B cell (primary cell): Measurements from ENCODE around the gene LRP11. TPM values are rescaled to one million over a fixed set of nuclear protein-coding genes. Genes with fewer than 3 reads are reported as not detected.

Source experiments
- ATAC-seq: fragments of 200-7000 bp; cut with Tn5 transposase; one replicate; pipeline ENCODE4 v1.10.0; 2021; ENCODE audit warnings: low read depth, mild to moderate bottlenecking, moderate number of reproducible peaks, moderate library complexity
- CTCF ChIA-PET: fragments of 350-600 bp; sonication (Branson Sonifier 250); formaldehyde crosslinking; loops from one replicate; lab custom pipeline; 2021; ENCODE audit warnings: antibody characterized with exemption, inconsistent platforms; lab: Charles Lee
- POLR2A ChIA-PET: fragments of 350-600 bp; sonication (Branson Sonifier 250); formaldehyde crosslinking; loops from one replicate; lab custom pipeline; 2021; ENCODE audit warnings: antibody characterized with exemption; lab: Charles Lee
- DNase-seq: peaks from one replicate; pipeline ENCODE4 v3.0.0; 2013
- H2AFZ ChIP-seq: 2 replicates; pipeline ENCODE4 v1.6.1; 2012; ENCODE audit warnings: mild to moderate bottlenecking, low read depth, low read length; ENCODE audit not compliant: insufficient read depth, poor library complexity, severe bottlenecking
- H3K27ac ChIP-seq, 2 donors: 1 replicate in 1 of 2; 2 replicates in 1 of 2; pipeline ENCODE4 v1.5.1; 2012 to 2013; ENCODE audit warnings: low read length in 2 of 2, mild to moderate bottlenecking in 2 of 2, moderate library complexity in 1 of 2
- H3K27me3 ChIP-seq, 4 experiments: fragments of 200-600 bp in 1 of 4; sonication (generic) in 1 of 4; replicated peaks in 1 of 4; 1 replicate in 2 of 4; 2 replicates in 2 of 4; pipeline versions ENCODE4 v1.6.1 to v1.7.0; 2013 to 2016; ENCODE audit warnings: low read length in 3 of 4, mild to moderate bottlenecking in 2 of 4, mixed read lengths in 1 of 4, moderate library complexity in 1 of 4; ENCODE audit not compliant: insufficient read depth in 4 of 4, control insufficient read depth in 3 of 4; ENCODE audit errors: control extremely low read depth in 1 of 4
- H3K36me3 ChIP-seq, 2 experiments: replicated peaks in 1 of 2; 1 replicate in 1 of 2; 2 replicates in 1 of 2; pipeline versions ENCODE4 v1.6.1 to v1.7.1; 2013; ENCODE audit warnings: low read length in 1 of 2; ENCODE audit not compliant: insufficient read depth in 2 of 2, control insufficient read depth in 1 of 2; ENCODE audit errors: control extremely low read depth in 1 of 2, extremely low read depth in 1 of 2
- H3K4me1 ChIP-seq, 2 donors: fragments of 200-600 bp in 1 of 2; sonication (generic) in 1 of 2; 1 replicate in 1 of 2; 2 replicates in 1 of 2; pipeline versions ENCODE4 v1.5.1 to v1.6.1; 2013 to 2017; ENCODE audit warnings: low read length in 2 of 2; ENCODE audit not compliant: control insufficient read depth in 2 of 2, insufficient read depth in 2 of 2
- H3K4me2 ChIP-seq: replicated peaks from 2 replicates; pipeline ENCODE3; 2012; ENCODE audit warnings: mild to moderate bottlenecking, low read depth, low read length; ENCODE audit not compliant: poor library complexity, severe bottlenecking
- H3K4me3 ChIP-seq, 5 experiments: fragments of 200-600 bp in 1 of 5; sonication (generic) in 1 of 5; 1 replicate in 3 of 5; 2 replicates in 2 of 5; pipeline versions ENCODE4 v1.5.1 to v1.7.0; 2011 to 2016; ENCODE audit warnings: low read length in 4 of 5, mild to moderate bottlenecking in 4 of 5, low read depth in 2 of 5, control low read depth in 1 of 5, moderate library complexity in 1 of 5; ENCODE audit not compliant: insufficient read depth in 1 of 5; ENCODE audit errors: control extremely low read depth in 1 of 5, extremely low read depth in 1 of 5
- H3K79me2 ChIP-seq: fragments of 200-600 bp; sonication (generic); one replicate; pipeline ENCODE4 v1.6.0; 2016; ENCODE audit warnings: low read length; ENCODE audit not compliant: control insufficient read depth, insufficient read depth
- H3K9ac ChIP-seq: fragments of 200-600 bp; sonication (generic); 2 replicates; pipeline ENCODE4 v1.6.1; 2017; ENCODE audit warnings: mild to moderate bottlenecking, low read length, moderate library complexity
- H3K9me3 ChIP-seq, 3 donors: one replicate each; pipeline versions ENCODE4 v1.6.1 to v1.7.1; 2013; ENCODE audit warnings: low read length in 2 of 3; ENCODE audit not compliant: control insufficient read depth in 2 of 3, insufficient read depth in 1 of 3; ENCODE audit errors: control extremely low read depth in 1 of 3
- H4K20me1 ChIP-seq: 2 replicates; pipeline ENCODE4 v1.6.0; 2012; ENCODE audit warnings: mild to moderate bottlenecking, low read length; ENCODE audit not compliant: insufficient read depth, control insufficient read depth, poor library complexity, severe bottlenecking
- H3K27ac Mint-ChIP-seq: one replicate; pipeline ENCODE4 v1.8.0; 2021; ENCODE audit warnings: mixed read lengths
- H3K27me3 Mint-ChIP-seq: one replicate; pipeline ENCODE4 v1.8.0; 2021; ENCODE audit warnings: mixed read lengths
- H3K4me1 Mint-ChIP-seq: one replicate; pipeline ENCODE4 v1.8.0; 2021; ENCODE audit warnings: mixed read lengths
- H3K4me3 Mint-ChIP-seq: one replicate; pipeline ENCODE4 v1.8.0; 2021; ENCODE audit warnings: mixed read lengths
- H3K9me3 Mint-ChIP-seq: one replicate; pipeline ENCODE4 v1.8.0; 2022; ENCODE audit warnings: mixed read lengths; ENCODE audit not compliant: insufficient read depth
- EZH2 ChIP-seq: IDR thresholded peaks from 2 replicates; pipeline ENCODE4 v1.6.1; 2012; ENCODE audit warnings: borderline replicate concordance, low read depth, mild to moderate bottlenecking, moderate library complexity, low read length; ENCODE audit not compliant: insufficient read depth, poor library complexity, severe bottlenecking
- WGBS: methylation state at CpG from one replicate; pipeline ENCODE4 v1.1.5; 2013; ENCODE audit warnings: missing lambda C conversion rate; ENCODE audit not compliant: insufficient coverage; 5-methylcytosine and 5-hydroxymethylcytosine counted together
- intact Hi-C: fragments of 100-400 bp; cut with micrococcal nuclease; formaldehyde crosslinking; loops from one replicate; pipeline ENCODE4 v1.10.0; 2022
- polyA plus RNA-seq: library from polyadenylated mRNA; depleted of rRNA; stranded (reverse); fragments of >200 nt; gene quantifications from 2 replicates; pipeline ENCODE4 v1.2.3, GENCODE V29; 2012
- total RNA-seq, 2 donors: library from RNA; stranded (reverse); fragments of 120-200 nt in 1 of 2; gene quantifications; 1 replicate in 1 of 2; 2 replicates in 1 of 2; pipeline versions ENCODE4 v1.2.3 to v1.2.4, GENCODE V29; 2013 to 2022
- TF ChIP-seq, protein P1 (sequence below): fragments of 200-600 bp; IDR thresholded peaks from one replicate; pipeline ENCODE4 v1.8.0; 2022; ENCODE audit warnings: antibody characterized with exemption, mild to moderate bottlenecking

LRP11 gene
- total and polyA plus RNA-seq, 2 donors (not counting 1 experiment from before 2014, with no cell fraction given): 0.34 to 1.2 TPM

- Mint-ChIP-seq H3K27me3 (peaks cover 19% of the 10 kb centered on the region), H3K27ac (no peak overlapping the region), H3K4me1 (no peaks in the 10 kb centered on the region), H3K9me3 (peaks cover 8% of the 10 kb centered on the region), H3K4me3 (no peak overlapping the region)
- ChIA-PET CTCF (no interaction called here), POLR2A (no interaction called here)
- Histone ChIP-seq H3K9ac (no peak overlapping the region), H3K79me2 (no peaks in the 10 kb centered on the region), H4K20me1 (no peaks in the 10 kb centered on the region), H3K27ac (no peak overlapping the region), H3K4me1 (no peaks in the 10 kb centered on the region), H2AFZ (no peak overlapping the region), H3K27me3 (peaks cover 0 to 15% (median under 1%) of the 10 kb centered on the region in 4 experiments), H3K36me3 (no peaks in the 10 kb centered on the region), H3K4me2 (no peak overlapping the region), H3K9me3 (peaks cover 0 to 24% (median 8%) of the 10 kb centered on the region in 3 donors), H3K4me3 (no peak overlapping the region)
- WGBS: no CpG with 5 or more reads among the region's 2 CpGs
- ATAC-seq: no peak
- TF ChIP-seq EZH2: no peak
- TF ChIP-seq, protein P1, sequence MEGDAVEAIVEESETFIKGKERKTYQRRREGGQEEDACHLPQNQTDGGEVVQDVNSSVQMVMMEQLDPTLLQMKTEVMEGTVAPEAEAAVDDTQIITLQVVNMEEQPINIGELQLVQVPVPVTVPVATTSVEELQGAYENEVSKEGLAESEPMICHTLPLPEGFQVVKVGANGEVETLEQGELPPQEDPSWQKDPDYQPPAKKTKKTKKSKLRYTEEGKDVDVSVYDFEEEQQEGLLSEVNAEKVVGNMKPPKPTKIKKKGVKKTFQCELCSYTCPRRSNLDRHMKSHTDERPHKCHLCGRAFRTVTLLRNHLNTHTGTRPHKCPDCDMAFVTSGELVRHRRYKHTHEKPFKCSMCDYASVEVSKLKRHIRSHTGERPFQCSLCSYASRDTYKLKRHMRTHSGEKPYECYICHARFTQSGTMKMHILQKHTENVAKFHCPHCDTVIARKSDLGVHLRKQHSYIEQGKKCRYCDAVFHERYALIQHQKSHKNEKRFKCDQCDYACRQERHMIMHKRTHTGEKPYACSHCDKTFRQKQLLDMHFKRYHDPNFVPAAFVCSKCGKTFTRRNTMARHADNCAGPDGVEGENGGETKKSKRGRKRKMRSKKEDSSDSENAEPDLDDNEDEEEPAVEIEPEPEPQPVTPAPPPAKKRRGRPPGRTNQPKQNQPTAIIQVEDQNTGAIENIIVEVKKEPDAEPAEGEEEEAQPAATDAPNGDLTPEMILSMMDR: no peak
- DNase-seq: no peak
- intact Hi-C loops: no loop called here
These were observed 43.2 kb upstream of the LRP11 start for GRCh38 chr6:149907317-149907716.

GRCh38 chr6:149906405-149906804 lies 42.2 kb upstream of the LRP11 start:
- ChIA-PET CTCF (interaction anchor here (0.8 kb wide), 1 partner anchor 174 kb away, joined by 3 read pairs; no protein-coding TSS in a partner anchor), POLR2A (no interaction called here)
- Mint-ChIP-seq H3K27me3 (peaks cover 24% of the 10 kb centered on the region), H3K27ac (no peak overlapping the region), H3K4me3 (no peak overlapping the region), H3K4me1 (no peaks in the 10 kb centered on the region), H3K9me3 (peaks cover 8% of the 10 kb centered on the region)
- no peak for TF ChIP-seq EZH2
- TF ChIP-seq, protein P1: no peak
- no peaks in the 10 kb centered on the region for H3K79me2 ChIP-seq
- H3K4me3 ChIP-seq: no peak overlapping the region
- ATAC-seq (no peak), DNase-seq (no peak)
- intact Hi-C loops: no loop called here
- no peaks in the 10 kb centered on the region for H3K36me3 ChIP-seq
- 93% methylated on average over 3 of the region's 4 CpGs for WGBS
- no peak overlapping the region for H3K9ac ChIP-seq
- no peak overlapping the region for H2AFZ ChIP-seq
- peaks cover 0 to 24% (median 8%) of the 10 kb centered on the region in 3 donors for H3K9me3 ChIP-seq
- H3K27ac ChIP-seq: no peak overlapping the region
- H3K4me2 ChIP-seq: no peak overlapping the region
- H3K27me3 ChIP-seq: peaks cover 0 to 16% (median under 1%) of the 10 kb centered on the region in 4 experiments
- no peaks in the 10 kb centered on the region for H4K20me1 ChIP-seq
- H3K4me1 ChIP-seq: no peaks in the 10 kb centered on the region
